ENCODE results near the gene FOSL2.

FOSL2 gene

DNA sequence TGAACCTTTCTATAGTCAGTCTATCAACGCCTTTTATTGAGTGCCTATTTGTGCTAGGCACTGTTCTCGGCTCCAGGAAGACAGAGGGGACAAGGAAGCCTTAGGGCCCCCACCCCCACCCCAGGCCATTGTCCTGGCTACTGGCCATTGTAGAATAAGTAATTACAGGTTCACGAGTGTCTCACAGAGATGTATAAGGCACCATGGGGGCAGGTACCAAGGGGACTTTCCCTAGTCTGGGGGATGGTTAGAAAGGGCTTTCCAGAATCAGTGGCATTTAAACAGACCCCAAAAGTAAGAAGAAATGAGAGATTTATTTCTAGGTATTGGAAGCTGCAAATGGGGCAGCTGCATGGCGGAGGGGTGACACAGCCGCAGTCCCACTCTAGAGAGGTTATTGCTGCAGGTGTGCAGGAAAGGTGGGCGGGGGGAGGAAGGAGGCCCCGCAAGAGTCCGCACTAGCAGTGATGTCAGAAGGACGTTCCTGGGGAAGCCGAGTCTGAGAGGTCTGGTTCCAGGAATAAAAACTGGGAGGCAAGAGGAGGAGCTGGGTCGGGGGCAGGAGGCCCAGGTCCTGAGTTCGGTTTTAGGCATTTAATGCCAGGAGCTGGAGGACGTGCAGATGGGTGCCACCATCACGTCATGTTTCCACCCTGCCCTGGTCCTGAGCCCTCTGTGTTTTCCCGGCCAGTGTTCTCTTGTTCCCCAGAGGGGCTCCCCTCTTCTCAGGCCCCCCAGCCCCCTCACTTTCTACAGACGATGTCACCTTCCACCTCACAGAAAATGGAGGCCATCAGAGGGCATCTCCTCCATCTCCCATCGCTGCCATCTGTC is 30.5 kb downstream of the FOSL2 start:
- TF ChIP-seq NFIC (IDR thresholded peaks at IDR 0.05) = no peak
- no peak for TF ChIP-seq RAD21 (IDR thresholded peaks at IDR 0.05; ENCODE audit: low read depth)
- no peak for TF ChIP-seq CEBPB (IDR thresholded peaks at IDR 0.05)
- no peak for TF ChIP-seq TEAD4 (IDR thresholded peaks at IDR 0.05)
- TF ChIP-seq, protein P1, sequence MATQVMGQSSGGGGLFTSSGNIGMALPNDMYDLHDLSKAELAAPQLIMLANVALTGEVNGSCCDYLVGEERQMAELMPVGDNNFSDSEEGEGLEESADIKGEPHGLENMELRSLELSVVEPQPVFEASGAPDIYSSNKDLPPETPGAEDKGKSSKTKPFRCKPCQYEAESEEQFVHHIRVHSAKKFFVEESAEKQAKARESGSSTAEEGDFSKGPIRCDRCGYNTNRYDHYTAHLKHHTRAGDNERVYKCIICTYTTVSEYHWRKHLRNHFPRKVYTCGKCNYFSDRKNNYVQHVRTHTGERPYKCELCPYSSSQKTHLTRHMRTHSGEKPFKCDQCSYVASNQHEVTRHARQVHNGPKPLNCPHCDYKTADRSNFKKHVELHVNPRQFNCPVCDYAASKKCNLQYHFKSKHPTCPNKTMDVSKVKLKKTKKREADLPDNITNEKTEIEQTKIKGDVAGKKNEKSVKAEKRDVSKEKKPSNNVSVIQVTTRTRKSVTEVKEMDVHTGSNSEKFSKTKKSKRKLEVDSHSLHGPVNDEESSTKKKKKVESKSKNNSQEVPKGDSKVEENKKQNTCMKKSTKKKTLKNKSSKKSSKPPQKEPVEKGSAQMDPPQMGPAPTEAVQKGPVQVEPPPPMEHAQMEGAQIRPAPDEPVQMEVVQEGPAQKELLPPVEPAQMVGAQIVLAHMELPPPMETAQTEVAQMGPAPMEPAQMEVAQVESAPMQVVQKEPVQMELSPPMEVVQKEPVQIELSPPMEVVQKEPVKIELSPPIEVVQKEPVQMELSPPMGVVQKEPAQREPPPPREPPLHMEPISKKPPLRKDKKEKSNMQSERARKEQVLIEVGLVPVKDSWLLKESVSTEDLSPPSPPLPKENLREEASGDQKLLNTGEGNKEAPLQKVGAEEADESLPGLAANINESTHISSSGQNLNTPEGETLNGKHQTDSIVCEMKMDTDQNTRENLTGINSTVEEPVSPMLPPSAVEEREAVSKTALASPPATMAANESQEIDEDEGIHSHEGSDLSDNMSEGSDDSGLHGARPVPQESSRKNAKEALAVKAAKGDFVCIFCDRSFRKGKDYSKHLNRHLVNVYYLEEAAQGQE (IDR thresholded peaks at IDR 0.05; ENCODE audit: low read depth) = no peak
- no peak for TF ChIP-seq TAF1 (IDR thresholded peaks at IDR 0.05; ENCODE audit: low read depth)
- TF ChIP-seq FOXM1 (IDR thresholded peaks at IDR 0.05; ENCODE audit: borderline replicate concordance, low read depth) = no peak
- no peak for TF ChIP-seq EGR1 (IDR thresholded peaks at IDR 0.05)
- no peak for TF ChIP-seq TCF12 (IDR thresholded peaks at IDR 0.05; ENCODE audit: low read depth)
- TF ChIP-seq CREB1 (IDR thresholded peaks at IDR 0.05; ENCODE audit: low read depth) = no peak
- TF ChIP-seq, protein P2, sequence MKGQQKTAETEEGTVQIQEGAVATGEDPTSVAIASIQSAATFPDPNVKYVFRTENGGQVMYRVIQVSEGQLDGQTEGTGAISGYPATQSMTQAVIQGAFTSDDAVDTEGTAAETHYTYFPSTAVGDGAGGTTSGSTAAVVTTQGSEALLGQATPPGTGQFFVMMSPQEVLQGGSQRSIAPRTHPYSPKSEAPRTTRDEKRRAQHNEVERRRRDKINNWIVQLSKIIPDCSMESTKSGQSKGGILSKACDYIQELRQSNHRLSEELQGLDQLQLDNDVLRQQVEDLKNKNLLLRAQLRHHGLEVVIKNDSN (IDR thresholded peaks at IDR 0.05) = no peak
- TF ChIP-seq, protein P3, sequence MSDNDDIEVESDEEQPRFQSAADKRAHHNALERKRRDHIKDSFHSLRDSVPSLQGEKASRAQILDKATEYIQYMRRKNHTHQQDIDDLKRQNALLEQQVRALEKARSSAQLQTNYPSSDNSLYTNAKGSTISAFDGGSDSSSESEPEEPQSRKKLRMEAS (IDR thresholded peaks at IDR 0.05) = no peak
- no peak for TF ChIP-seq YY1 (IDR thresholded peaks at IDR 0.05; ENCODE audit: low read depth)

DNA sequence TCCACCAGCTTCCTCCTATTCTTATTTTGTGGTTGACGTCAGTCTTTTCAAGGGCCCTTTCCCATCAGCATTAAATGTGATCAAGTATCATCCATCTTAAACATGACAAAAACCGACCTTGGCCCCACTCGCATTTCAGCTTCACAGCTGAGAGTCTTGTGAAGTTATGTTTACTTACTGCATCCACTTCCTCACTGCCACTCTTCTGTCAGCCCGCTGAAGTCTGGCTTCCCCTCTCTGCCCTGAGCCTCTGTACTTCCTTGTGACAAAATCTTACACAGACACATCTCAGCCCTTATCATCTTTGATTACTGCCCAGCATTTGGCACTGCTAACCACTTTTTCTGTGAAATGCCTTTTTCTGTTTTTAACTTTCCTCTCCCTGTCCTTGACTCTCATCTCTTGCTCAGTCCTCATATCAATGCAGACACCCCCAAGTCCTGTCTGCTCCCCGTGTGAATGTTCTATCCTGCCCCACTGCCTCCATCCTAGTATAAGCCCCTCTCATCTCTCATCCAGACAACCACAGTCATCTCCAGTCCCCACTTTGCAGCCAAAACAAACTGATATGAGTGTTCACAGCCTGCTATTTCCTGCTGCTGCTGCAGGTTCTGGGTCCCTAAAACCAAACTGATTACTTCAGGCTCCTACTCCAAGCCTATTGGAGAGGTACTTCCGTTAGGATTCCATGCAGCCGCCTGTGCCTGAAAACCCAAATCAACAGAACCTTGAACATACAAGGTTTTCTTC is 31.4 kb downstream of the FOSL2 start:
- TF ChIP-seq TEAD4 (IDR thresholded peaks at IDR 0.05) = no peak
- TF ChIP-seq TCF12 (IDR thresholded peaks at IDR 0.05; ENCODE audit: low read depth) = no peak
- no peak for TF ChIP-seq TAF1 (IDR thresholded peaks at IDR 0.05; ENCODE audit: low read depth)
- TF ChIP-seq, protein P1 (IDR thresholded peaks at IDR 0.05; ENCODE audit: low read depth) = no peak
- TF ChIP-seq CREB1 (IDR thresholded peaks at IDR 0.05; ENCODE audit: low read depth) = no peak
- no peak for TF ChIP-seq EGR1 (IDR thresholded peaks at IDR 0.05)
- no peak for TF ChIP-seq FOXM1 (IDR thresholded peaks at IDR 0.05; ENCODE audit: borderline replicate concordance, low read depth)
- TF ChIP-seq, protein P3 (IDR thresholded peaks at IDR 0.05) = no peak
- TF ChIP-seq, protein P2 (IDR thresholded peaks at IDR 0.05) = no peak
- no peak for TF ChIP-seq ZBTB7A (IDR thresholded peaks at IDR 0.05; ENCODE audit: low read depth)
- TF ChIP-seq EP300 (IDR thresholded peaks at IDR 0.05; ENCODE audit: borderline replicate concordance) = no peak

DNA sequence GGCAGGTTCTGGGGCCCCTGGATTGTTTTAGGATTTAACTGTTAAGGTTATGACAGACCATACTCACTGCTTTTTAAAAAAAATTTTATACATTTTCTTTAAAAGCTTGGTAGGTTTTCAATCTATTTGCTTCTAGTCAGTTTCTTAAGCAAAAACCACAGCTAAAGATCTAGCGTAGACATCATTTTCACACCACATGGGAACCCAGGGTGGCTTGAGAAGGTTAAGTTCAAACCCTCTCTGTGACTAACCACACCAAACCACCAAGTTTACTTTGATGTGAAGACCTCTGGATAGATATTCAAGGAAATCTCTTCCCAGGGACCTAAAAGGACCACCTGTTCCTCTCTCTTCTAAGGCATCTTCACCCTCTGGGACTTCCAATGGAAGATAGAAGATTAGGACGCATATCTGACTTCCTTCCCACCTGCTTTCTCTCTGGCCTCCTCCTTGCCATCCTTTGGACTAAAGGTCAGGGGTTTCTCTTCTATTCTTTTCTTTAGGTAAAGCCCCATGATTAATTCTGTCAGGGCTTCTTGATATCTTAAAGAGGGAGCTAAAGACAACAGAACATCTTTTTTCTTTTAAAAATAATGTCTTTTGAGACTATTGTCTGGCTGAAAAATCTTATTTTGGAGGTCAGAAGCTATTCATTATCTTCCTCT is 32.3 kb downstream of the FOSL2 start:
- TF ChIP-seq EGR1 (IDR thresholded peaks at IDR 0.05) (no peak), EP300 (IDR thresholded peaks at IDR 0.05; ENCODE audit: borderline replicate concordance) (no peak), YY1 (IDR thresholded peaks at IDR 0.05; ENCODE audit: low read depth) (no peak), FOXM1 (IDR thresholded peaks at IDR 0.05; ENCODE audit: borderline replicate concordance, low read depth) (no peak), TEAD4 (IDR thresholded peaks at IDR 0.05) (no peak), TAF1 (IDR thresholded peaks at IDR 0.05; ENCODE audit: low read depth) (no peak), ZBTB7A (IDR thresholded peaks at IDR 0.05; ENCODE audit: low read depth) (no peak), TCF12 (IDR thresholded peaks at IDR 0.05; ENCODE audit: low read depth) (no peak), RAD21 (IDR thresholded peaks at IDR 0.05; ENCODE audit: low read depth) (no peak), NFIC (IDR thresholded peaks at IDR 0.05) (no peak), CREB1 (IDR thresholded peaks at IDR 0.05; ENCODE audit: low read depth) (no peak), CEBPB (IDR thresholded peaks at IDR 0.05) (no peak)
- TF ChIP-seq, protein P1 (IDR thresholded peaks at IDR 0.05; ENCODE audit: low read depth) = no peak
- TF ChIP-seq, protein P2 (IDR thresholded peaks at IDR 0.05) = no peak
- TF ChIP-seq, protein P3 (IDR thresholded peaks at IDR 0.05) = no peak
